Thoracic aorta (tissue), 2 donors: ENCODE results near the gene SLC46A2. TPM values are rescaled to one million over a fixed set of nuclear protein-coding genes. Genes with fewer than 3 reads are reported as not detected.

Experiments
- ATAC-seq: fragments of 150-250 bp; one replicate; pipeline ENCODE4 v1.8.0; 2017; ENCODE audit warnings: low read depth; ENCODE audit not compliant: insufficient number of reproducible peaks, low FRiP score
- DNase-seq: peaks from one replicate; pipeline ENCODE4 v3.0.0-alpha.2; 2020; ENCODE audit warnings: low spot score
- H3K27ac ChIP-seq, 2 donors: fragments of 200-600 bp; sonication (generic); 1 replicate in 1 of 2; 2 replicates in 1 of 2; pipeline ENCODE4 v1.5.1; 2016; ENCODE audit warnings: mild to moderate bottlenecking in 2 of 2, moderate library complexity in 2 of 2
- H3K27me3 ChIP-seq: fragments of 200-600 bp; sonication (generic); replicated peaks from 2 replicates; pipeline ENCODE4 v1.6.0; 2016; ENCODE audit warnings: mild to moderate bottlenecking; ENCODE audit not compliant: insufficient read depth
- H3K36me3 ChIP-seq: fragments of 200-600 bp; sonication (generic); one replicate; pipeline ENCODE4 v1.5.1; 2016
- H3K4me1 ChIP-seq, 2 donors: fragments of 200-600 bp; sonication (generic); 1 replicate in 1 of 2; 2 replicates in 1 of 2; pipeline versions ENCODE4 v1.5.1 to v1.6.0; 2016; ENCODE audit warnings: low read depth in 2 of 2, mild to moderate bottlenecking in 1 of 2; ENCODE audit not compliant: control insufficient read depth in 1 of 2
- H3K4me3 ChIP-seq: fragments of 200-600 bp; sonication (generic); 2 replicates; pipeline ENCODE4 v1.5.1; 2016; ENCODE audit warnings: mild to moderate bottlenecking
- H3K9me3 ChIP-seq: fragments of 200-600 bp; sonication (generic); 2 replicates; pipeline ENCODE4 v1.5.1; 2016
- total RNA-seq, 2 donors: library from RNA; depleted of rRNA; stranded (reverse); fragments of >200 nt; gene quantifications; one replicate each; pipeline versions ENCODE4 v1.1.0 to v1.2.3, GENCODE V29; 2016
- TF ChIP-seq, protein P1 (sequence below): fragments of 200-600 bp; sonication (generic); IDR thresholded peaks from one replicate; pipeline ENCODE4 v1.5.1; 2019; ENCODE audit warnings: antibody characterized with exemption

The SLC46A2 gene
- total RNA-seq, 2 donors from 2014 or later = 2.0 to 2.7 TPM

DNA sequence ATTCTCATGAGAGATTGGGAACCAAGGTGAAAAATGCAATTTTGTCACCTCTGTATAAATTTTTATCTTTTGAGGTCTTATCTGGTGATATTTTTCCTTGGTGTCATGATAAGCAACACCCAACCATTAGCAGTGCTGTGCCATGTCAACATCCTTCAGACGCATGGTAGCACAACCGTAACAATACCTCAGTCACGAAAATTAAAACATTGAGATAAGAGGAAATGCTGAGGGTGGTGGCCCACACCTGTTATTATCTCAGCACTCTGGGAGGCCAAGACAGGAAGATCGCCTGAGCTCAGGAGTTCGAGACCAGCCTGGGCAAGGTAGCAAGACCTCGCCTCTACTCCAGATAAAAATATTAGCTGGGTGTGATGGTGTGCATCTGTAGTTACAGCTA lies 32.7 kb downstream of the SLC46A2 start:
- Histone ChIP-seq H3K9me3 (no peaks in the 10 kb centered on the region), H3K4me3 (no peak overlapping the region), H3K27me3 (no peaks in the 10 kb centered on the region), H3K27ac (no peak overlapping the region), H3K36me3 (no peaks in the 10 kb centered on the region), H3K4me1 (peaks cover 0 to 9% of the 10 kb centered on the region in 2 donors)
- ATAC-seq = no peak
- TF ChIP-seq, protein P1, sequence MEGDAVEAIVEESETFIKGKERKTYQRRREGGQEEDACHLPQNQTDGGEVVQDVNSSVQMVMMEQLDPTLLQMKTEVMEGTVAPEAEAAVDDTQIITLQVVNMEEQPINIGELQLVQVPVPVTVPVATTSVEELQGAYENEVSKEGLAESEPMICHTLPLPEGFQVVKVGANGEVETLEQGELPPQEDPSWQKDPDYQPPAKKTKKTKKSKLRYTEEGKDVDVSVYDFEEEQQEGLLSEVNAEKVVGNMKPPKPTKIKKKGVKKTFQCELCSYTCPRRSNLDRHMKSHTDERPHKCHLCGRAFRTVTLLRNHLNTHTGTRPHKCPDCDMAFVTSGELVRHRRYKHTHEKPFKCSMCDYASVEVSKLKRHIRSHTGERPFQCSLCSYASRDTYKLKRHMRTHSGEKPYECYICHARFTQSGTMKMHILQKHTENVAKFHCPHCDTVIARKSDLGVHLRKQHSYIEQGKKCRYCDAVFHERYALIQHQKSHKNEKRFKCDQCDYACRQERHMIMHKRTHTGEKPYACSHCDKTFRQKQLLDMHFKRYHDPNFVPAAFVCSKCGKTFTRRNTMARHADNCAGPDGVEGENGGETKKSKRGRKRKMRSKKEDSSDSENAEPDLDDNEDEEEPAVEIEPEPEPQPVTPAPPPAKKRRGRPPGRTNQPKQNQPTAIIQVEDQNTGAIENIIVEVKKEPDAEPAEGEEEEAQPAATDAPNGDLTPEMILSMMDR = no peak
- DNase-seq = no peak

DNA sequence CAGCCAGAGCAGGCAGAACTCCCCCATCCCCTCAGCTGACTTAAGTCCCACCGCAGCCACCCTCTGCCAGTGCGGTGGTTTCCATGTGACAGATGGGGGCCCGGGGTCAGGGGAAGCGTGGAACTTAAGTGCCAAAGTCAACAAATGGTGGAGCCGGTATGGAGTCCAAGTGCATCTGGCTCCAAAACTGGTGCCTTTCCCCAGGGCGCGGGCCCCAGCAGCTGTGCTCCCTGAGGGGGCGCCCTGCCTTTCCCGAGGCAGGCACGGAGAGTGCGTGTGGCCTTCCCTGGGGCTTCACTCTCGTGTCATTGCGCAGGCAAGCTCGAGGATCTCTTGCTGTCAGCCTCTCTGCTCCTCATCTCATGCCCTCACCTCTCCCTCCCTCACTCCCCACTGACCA lies 33.8 kb downstream of the SLC46A2 start:
- Histone ChIP-seq H3K27ac (no peak overlapping the region), H3K27me3 (no peaks in the 10 kb centered on the region), H3K9me3 (no peaks in the 10 kb centered on the region), H3K36me3 (no peaks in the 10 kb centered on the region), H3K4me3 (no peak overlapping the region), H3K4me1 (peaks cover 0 to 9% of the 10 kb centered on the region in 2 donors)
- TF ChIP-seq, protein P1 = no peak
- ATAC-seq = no peak
- DNase-seq = no peak

DNA sequence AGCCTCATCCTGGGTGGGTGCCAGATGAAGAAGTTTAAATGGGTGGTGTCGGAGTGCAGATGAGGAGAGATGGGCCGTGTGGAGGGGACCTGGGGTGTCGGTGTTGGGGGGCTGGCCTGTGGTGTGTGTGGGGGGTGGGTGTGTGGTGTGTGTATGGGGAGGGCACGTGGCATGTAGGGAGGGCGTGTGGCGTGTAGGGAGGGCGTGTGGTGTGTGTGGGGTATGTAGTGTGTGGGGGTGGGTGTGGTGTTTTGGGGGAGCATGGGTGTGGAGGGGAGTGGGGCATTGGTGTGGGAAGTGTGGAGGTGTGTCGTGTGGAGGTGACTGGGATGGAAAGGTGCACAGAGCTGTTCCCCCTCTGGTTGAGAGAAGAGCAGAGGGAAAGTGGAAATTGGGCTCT lies 34.5 kb downstream of the SLC46A2 start:
- no peak for ATAC-seq
- Histone ChIP-seq H3K9me3 (no peaks in the 10 kb centered on the region), H3K36me3 (no peaks in the 10 kb centered on the region), H3K27ac (no peak overlapping the region), H3K27me3 (no peaks in the 10 kb centered on the region), H3K4me1 (peaks cover 0 to 5% of the 10 kb centered on the region in 2 donors), H3K4me3 (no peak overlapping the region)
- TF ChIP-seq, protein P1 = no peak
- no peak for DNase-seq

DNA sequence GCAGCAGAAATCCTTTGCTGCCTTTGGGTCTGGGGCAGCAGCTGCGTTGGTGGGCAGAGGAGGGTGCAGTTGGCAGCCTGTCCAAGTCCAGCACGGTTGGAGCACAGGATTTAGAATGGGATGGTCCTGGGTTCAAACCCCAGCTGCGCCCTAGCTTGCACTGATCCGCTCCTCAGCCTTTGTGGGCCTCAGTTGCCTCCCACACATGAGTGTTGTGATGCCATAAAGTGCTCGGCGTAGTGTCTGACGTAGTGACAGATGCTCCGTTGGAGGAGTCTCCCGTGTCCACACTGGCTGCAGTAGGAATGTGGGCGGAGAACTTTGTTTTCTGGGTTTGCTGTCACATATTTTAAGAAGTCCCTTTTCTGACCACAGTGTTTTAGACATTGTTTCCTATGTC lies 36.0 kb downstream of the SLC46A2 start:
- TF ChIP-seq, protein P1 = no peak
- H3K27me3 ChIP-seq = no peaks in the 10 kb centered on the region
- H3K36me3 ChIP-seq = no peaks in the 10 kb centered on the region
- no peak overlapping the region for H3K27ac ChIP-seq
- no peaks in the 10 kb centered on the region for H3K9me3 ChIP-seq
- ATAC-seq (no peak), DNase-seq (no peak)
- H3K4me1 ChIP-seq = peaks cover 0 to 2% of the 10 kb centered on the region in 2 donors
- H3K4me3 ChIP-seq = no peak overlapping the region

DNA sequence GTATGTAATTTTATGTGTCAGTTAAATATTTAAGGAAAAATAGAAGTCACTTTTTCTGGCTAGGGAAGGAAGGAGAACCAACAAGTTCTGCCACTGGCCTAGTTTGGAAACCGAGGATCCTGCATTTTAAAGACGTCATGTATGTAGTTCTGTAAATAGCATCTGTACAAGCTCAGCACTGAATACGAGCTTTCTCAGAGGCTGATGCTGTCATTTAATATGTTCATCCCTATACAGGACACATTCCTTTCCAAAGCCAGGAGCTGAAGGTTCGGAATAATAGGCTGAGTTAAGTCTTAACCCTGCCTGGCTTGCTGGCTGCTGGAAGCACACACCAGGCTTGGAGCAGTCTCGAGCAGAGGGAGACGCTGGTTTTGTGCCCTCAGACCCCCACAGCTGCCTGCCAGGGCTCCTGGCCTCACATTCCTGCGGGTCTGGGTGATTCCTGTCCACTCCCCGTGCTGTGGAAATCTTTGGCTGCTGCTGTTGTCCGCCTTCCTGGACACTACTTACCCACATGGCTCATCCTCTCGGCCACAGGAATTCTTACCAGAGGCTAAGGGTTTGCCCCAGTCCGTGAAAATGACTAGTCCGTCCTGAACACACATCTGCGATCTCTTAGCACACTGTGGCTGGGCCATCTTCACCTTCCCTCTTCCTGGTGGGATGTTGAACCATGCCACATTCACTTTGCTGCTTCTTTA lies 36.6 kb downstream of the SLC46A2 start:
- H3K9me3 ChIP-seq = no peaks in the 10 kb centered on the region
- no peak for DNase-seq
- H3K4me1 ChIP-seq = no peaks in the 10 kb centered on the region
- no peak for ATAC-seq
- no peaks in the 10 kb centered on the region for H3K36me3 ChIP-seq
- H3K27me3 ChIP-seq = no peaks in the 10 kb centered on the region
- H3K27ac ChIP-seq = no peak overlapping the region
- TF ChIP-seq, protein P1 = no peak
- no peak overlapping the region for H3K4me3 ChIP-seq
